Measurements from ENCODE around the gene TRIM3. TPM values are rescaled to one million over a fixed set of nuclear protein-coding genes. Genes with fewer than 3 reads are reported as not detected.

Gene TRIM3
- total RNA-seq, 1 donor from 2014 or later = 33.8 TPM

- peaks cover 36 to 50% of the 10 kb centered on the region in 2 donors for H3K36me3 ChIP-seq
- no peaks in the 10 kb centered on the region for H3K27me3 ChIP-seq
- no peak overlapping the region for H3K27ac ChIP-seq
- peaks cover 0 to 3% of the 10 kb centered on the region in 2 donors for H3K4me1 ChIP-seq
- DNase-seq (ENCODE audit: low spot score in 2 of 2) = no peak
- H3K4me3 ChIP-seq = no peak overlapping the region
- no peaks in the 10 kb centered on the region for H3K9me3 ChIP-seq
- intact Hi-C loops (cut with DNase I) = no loop called here
- TF ChIP-seq CTCF (IDR thresholded peaks at IDR 0.05) = no peak
Measured at GRCh38 chr11:6406370-6406769, 67.4 kb downstream of the TRIM3 start.

- no peak for DNase-seq (ENCODE audit: low spot score in 2 of 2)
- TF ChIP-seq CTCF (IDR thresholded peaks at IDR 0.05) = no peak
- Histone ChIP-seq H3K27ac (no peak overlapping the region), H3K36me3 (peaks cover 38 to 50% of the 10 kb centered on the region in 2 donors), H3K27me3 (no peaks in the 10 kb centered on the region), H3K9me3 (no peaks in the 10 kb centered on the region), H3K4me3 (no peak overlapping the region), H3K4me1 (peaks cover 0 to 3% of the 10 kb centered on the region in 2 donors)
- intact Hi-C loops (cut with DNase I) = no loop called here
Measured at GRCh38 chr11:6405846-6406245, 67.9 kb downstream of the TRIM3 start.

- no peak overlapping the region for H3K27ac ChIP-seq
- TF ChIP-seq CTCF (IDR thresholded peaks at IDR 0.05) = no peak
Measured at GRCh38 chr11:6405052-6405667, 68.6 kb downstream of the TRIM3 start.

GRCh38 chr11:6404342-6405051 is 69.2 kb downstream of the TRIM3 start:
- H3K36me3 ChIP-seq = peaks cover 29 to 50% of the 10 kb centered on the region in 2 donors
- TF ChIP-seq CTCF (IDR thresholded peaks at IDR 0.05) = no peak
- no peak overlapping the region for H3K27ac ChIP-seq
- intact Hi-C loops (cut with DNase I) = no loop called here
- H3K9me3 ChIP-seq = no peaks in the 10 kb centered on the region
- H3K27me3 ChIP-seq = no peaks in the 10 kb centered on the region
- no peak for DNase-seq (ENCODE audit: low spot score in 2 of 2)
- peaks cover 0 to 3% of the 10 kb centered on the region in 2 donors for H3K4me1 ChIP-seq
- H3K4me3 ChIP-seq = no peak overlapping the region

More at GRCh38 chr11:6405052-6405667, 68.6 kb downstream of the TRIM3 start:
- Histone ChIP-seq H3K36me3 (peaks cover 35 to 50% of the 10 kb centered on the region in 2 donors), H3K27me3 (no peaks in the 10 kb centered on the region), H3K4me1 (peaks cover 0 to 3% of the 10 kb centered on the region in 2 donors), H3K4me3 (no peak overlapping the region), H3K9me3 (no peaks in the 10 kb centered on the region)
- DNase-seq (ENCODE audit: low spot score in 2 of 2) = no peak
- intact Hi-C loops (cut with DNase I) = no loop called here

- DNase-seq (ENCODE audit: low spot score in 2 of 2) = no peak
- no peak for TF ChIP-seq CTCF (IDR thresholded peaks at IDR 0.05)
- Histone ChIP-seq H3K4me1 (peaks cover 0 to 3% of the 10 kb centered on the region in 2 donors), H3K36me3 (peaks cover 30 to 47% of the 10 kb centered on the region in 2 donors), H3K27ac (no peak overlapping the region), H3K27me3 (no peaks in the 10 kb centered on the region), H3K4me3 (no peak overlapping the region), H3K9me3 (no peaks in the 10 kb centered on the region)
- intact Hi-C loops (cut with DNase I) = no loop called here
Measured at GRCh38 chr11:6403539-6403938, 70.2 kb downstream of the TRIM3 start.

Measured in ascending aorta (tissue), 2 donors.